ENCODE measurements around the gene MYO16.

DNA sequence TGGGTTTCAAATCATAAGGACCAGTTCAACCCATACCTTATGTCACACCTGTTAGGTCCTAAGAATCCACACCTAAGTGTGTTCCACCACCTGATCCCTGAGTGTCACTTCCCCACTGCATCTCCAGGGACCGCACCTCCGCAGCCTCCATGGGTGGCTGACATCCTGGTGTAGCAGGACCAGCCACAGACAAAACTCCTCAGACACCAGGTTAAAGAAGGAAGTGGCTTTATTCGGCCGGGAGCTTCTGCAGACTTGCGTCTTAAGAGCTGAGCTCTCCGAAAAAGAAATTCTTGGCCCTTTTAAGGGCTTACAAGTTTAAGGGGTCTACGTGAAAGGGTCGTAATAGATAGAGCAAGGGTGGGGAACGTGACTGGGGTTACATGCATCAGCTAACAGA is 509.9 kb downstream of the MYO16 start:
- TF ChIP-seq, protein P1, sequence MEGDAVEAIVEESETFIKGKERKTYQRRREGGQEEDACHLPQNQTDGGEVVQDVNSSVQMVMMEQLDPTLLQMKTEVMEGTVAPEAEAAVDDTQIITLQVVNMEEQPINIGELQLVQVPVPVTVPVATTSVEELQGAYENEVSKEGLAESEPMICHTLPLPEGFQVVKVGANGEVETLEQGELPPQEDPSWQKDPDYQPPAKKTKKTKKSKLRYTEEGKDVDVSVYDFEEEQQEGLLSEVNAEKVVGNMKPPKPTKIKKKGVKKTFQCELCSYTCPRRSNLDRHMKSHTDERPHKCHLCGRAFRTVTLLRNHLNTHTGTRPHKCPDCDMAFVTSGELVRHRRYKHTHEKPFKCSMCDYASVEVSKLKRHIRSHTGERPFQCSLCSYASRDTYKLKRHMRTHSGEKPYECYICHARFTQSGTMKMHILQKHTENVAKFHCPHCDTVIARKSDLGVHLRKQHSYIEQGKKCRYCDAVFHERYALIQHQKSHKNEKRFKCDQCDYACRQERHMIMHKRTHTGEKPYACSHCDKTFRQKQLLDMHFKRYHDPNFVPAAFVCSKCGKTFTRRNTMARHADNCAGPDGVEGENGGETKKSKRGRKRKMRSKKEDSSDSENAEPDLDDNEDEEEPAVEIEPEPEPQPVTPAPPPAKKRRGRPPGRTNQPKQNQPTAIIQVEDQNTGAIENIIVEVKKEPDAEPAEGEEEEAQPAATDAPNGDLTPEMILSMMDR (IDR thresholded peaks at IDR 0.05) = no peak
- TF ChIP-seq POLR2A (IDR thresholded peaks at IDR 0.05) = no peak

Measured in tibial nerve (tissue), 3 donors.